Panc1 (cell line): ENCODE results near the gene GPR137C. TPM values are rescaled to one million over a fixed set of nuclear protein-coding genes. Genes with fewer than 3 reads are reported as not detected.

Experiments used
- ATAC-seq: fragments of 200-7000 bp; cut with Tn5 transposase; 2 replicates; pipeline ENCODE4 v1.9.1; 2020; ENCODE audit warnings: mild to moderate bottlenecking, moderate library complexity
- BruUV-seq: library from RNA; stranded (reverse); fragments of 400-500 nt; replicated peaks from 2 replicates; lab custom pipeline; 2021; lab: Mats Ljungman, UMichigan
- CTCF ChIA-PET: fragments of 300-600 bp; sonication (Branson Sonifier 250); formaldehyde crosslinking; loops from one replicate; lab custom pipeline; 2022; ENCODE audit warnings: antibody characterized with exemption; lab: Charles Lee
- POLR2A ChIA-PET: fragments of 300-600 bp; sonication (Branson Sonifier 250); formaldehyde crosslinking; loops from one replicate; lab custom pipeline; 2022; ENCODE audit warnings: antibody characterized with exemption; lab: Charles Lee
- DNase-seq: peaks from one replicate; pipeline ENCODE4 v3.0.0-alpha.2; 2010; ENCODE audit warnings: low read depth, low spot score
- H3K27ac ChIP-seq: 2 replicates; pipeline ENCODE4 v1.5.1; 2011; ENCODE audit warnings: mild to moderate bottlenecking, low read length, inconsistent platforms
- H3K27me3 ChIP-seq: fragments of 200-500 bp; sonication (Bioruptor generic); 2 replicates; pipeline ENCODE4 v1.6.0; 2014; ENCODE audit warnings: low read length, inconsistent platforms; ENCODE audit not compliant: control insufficient read depth, insufficient read depth
- H3K36me3 ChIP-seq: fragments of 200-500 bp; sonication (Bioruptor generic); 2 replicates; pipeline ENCODE4 v1.5.1; 2014; ENCODE audit warnings: inconsistent platforms, mild to moderate bottlenecking, low read length, moderate library complexity; ENCODE audit not compliant: control insufficient read depth, insufficient read depth
- H3K4me1 ChIP-seq: 2 replicates; pipeline ENCODE4 v1.5.1; 2011; ENCODE audit warnings: inconsistent platforms, mild to moderate bottlenecking, low read length, moderate library complexity; ENCODE audit not compliant: control insufficient read depth, insufficient read depth
- H3K4me3 ChIP-seq, 2 experiments: 2 replicates each; pipeline ENCODE4 v1.5.1; 2011 to 2012; ENCODE audit warnings: low read depth in 2 of 2, low read length in 2 of 2, mild to moderate bottlenecking in 2 of 2, inconsistent platforms in 1 of 2, moderate library complexity in 1 of 2
- H3K9me3 ChIP-seq: fragments of 200-500 bp; sonication (Bioruptor generic); 2 replicates; pipeline ENCODE4 v1.5.1; 2014; ENCODE audit warnings: low read depth, mild to moderate bottlenecking, inconsistent platforms, low read length, moderate library complexity; ENCODE audit not compliant: control insufficient read depth, insufficient read depth
- POLR2AphosphoS5 ChIP-seq: IDR thresholded peaks from 2 replicates; pipeline ENCODE4 v1.6.1; 2012; ENCODE audit warnings: mild to moderate bottlenecking, low read depth, low read length, moderate library complexity
- REST ChIP-seq, 2 experiments: IDR thresholded peaks; 2 replicates each; pipeline ENCODE4 v1.6.1; 2011 to 2012; ENCODE audit warnings: low read depth in 2 of 2, control low read depth in 1 of 2, low read length in 1 of 2, mild to moderate bottlenecking in 1 of 2, moderate library complexity in 1 of 2; ENCODE audit not compliant: insufficient read depth in 1 of 2
- SIN3A ChIP-seq: IDR thresholded peaks from 2 replicates; pipeline ENCODE4 v1.6.1; 2012; ENCODE audit warnings: low read depth, mild to moderate bottlenecking, low read length, moderate library complexity, borderline replicate concordance; ENCODE audit not compliant: insufficient read depth
- TCF7L2 ChIP-seq: IDR thresholded peaks from 2 replicates; pipeline ENCODE4 v1.6.1; 2011; ENCODE audit warnings: mild to moderate bottlenecking, low read depth, low read length, inconsistent platforms
- in situ Hi-C: cut with HindIII; loops from 2 replicates; pipeline ENCODE4 v1.10.0; 2016; ENCODE audit warnings: low sequenced_read_pairs, low pct_unique_long_range_greater_than_20kb
- intact Hi-C: fragments of 100-400 bp; cut with micrococcal nuclease; formaldehyde crosslinking; loops from one replicate; pipeline ENCODE4 v1.10.0; 2022; ENCODE audit not compliant: unreplicated experiment
- total RNA-seq: library from RNA; stranded (reverse); gene quantifications from one replicate; pipeline ENCODE4 v1.2.1, GENCODE V29; 2021; ENCODE audit not compliant: unreplicated experiment
- TF ChIP-seq, protein P1 (sequence below): fragments of 450-650 bp; IDR thresholded peaks from 2 replicates; pipeline ENCODE4 v1.5.1; 2017; ENCODE audit warnings: mild to moderate bottlenecking

Gene GPR137C
- total RNA-seq, 1 experiment from 2014 or later = 2.7 TPM

DNA sequence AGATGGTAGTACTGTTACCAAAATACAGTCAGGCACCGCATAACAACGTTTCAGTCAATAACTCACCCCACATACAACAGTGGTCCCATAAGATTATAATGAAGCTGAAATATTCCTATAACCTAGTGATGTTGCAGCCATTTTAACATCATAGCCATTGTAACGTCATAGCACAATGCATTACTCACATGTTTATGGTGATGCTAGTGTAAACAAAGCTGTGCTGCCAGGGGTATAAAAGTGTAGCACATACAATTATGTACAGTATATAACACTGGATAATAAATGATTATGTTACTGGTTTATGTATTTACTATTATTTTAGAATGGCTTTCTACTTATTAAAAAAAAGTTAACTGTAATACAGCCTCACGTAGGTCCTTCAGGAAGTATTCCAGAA is 37.0 kb downstream of the GPR137C start:
- H3K27ac ChIP-seq = no peak overlapping the region
- no peaks in the 10 kb centered on the region for H3K27me3 ChIP-seq
- no peak for ATAC-seq
- intact Hi-C loops (no loop called here), in situ Hi-C loops (no loop called here)
- H3K36me3 ChIP-seq = no peaks in the 10 kb centered on the region
- H3K4me3 ChIP-seq = no peak overlapping the region
- no peak for DNase-seq
- TF ChIP-seq, protein P1, sequence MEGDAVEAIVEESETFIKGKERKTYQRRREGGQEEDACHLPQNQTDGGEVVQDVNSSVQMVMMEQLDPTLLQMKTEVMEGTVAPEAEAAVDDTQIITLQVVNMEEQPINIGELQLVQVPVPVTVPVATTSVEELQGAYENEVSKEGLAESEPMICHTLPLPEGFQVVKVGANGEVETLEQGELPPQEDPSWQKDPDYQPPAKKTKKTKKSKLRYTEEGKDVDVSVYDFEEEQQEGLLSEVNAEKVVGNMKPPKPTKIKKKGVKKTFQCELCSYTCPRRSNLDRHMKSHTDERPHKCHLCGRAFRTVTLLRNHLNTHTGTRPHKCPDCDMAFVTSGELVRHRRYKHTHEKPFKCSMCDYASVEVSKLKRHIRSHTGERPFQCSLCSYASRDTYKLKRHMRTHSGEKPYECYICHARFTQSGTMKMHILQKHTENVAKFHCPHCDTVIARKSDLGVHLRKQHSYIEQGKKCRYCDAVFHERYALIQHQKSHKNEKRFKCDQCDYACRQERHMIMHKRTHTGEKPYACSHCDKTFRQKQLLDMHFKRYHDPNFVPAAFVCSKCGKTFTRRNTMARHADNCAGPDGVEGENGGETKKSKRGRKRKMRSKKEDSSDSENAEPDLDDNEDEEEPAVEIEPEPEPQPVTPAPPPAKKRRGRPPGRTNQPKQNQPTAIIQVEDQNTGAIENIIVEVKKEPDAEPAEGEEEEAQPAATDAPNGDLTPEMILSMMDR = no peak
- no peak for TF ChIP-seq TCF7L2
- TF ChIP-seq REST (IDR thresholded peaks at IDR 0.05; ENCODE audit: insufficient read depth in 1 of 2, low read depth in 2 of 2, low read length in 1 of 2) = no peak
- TF ChIP-seq SIN3A = no peak
- TF ChIP-seq POLR2AphosphoS5 = no peak
- no peaks in the 10 kb centered on the region for H3K9me3 ChIP-seq
- BruUV-seq = no TSS peak
- no peaks in the 10 kb centered on the region for H3K4me1 ChIP-seq
- POLR2A ChIA-PET = no interaction called here
- CTCF ChIA-PET = no interaction called here

DNA sequence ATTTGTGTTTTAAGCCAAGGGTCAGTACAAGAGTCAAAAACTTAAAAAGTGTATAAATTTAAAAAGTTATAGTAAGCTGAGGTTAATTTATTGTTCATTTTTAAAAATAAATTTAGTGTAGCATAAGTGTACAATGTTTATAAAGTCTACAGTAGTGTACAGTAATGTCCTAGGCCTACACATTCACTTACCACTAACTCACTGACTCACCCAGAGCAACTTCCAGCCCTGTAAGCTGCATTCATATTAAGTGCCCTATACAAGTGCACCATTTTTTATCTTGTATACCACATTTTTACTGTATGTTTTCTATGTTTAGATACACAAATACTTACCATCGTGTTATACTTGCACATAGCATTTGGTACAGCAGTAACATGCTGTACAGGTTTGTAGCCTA is 37.7 kb downstream of the GPR137C start:
- no peak overlapping the region for H3K27ac ChIP-seq
- CTCF ChIA-PET = no interaction called here

More for the DNA sequence above, 37.7 kb downstream of the GPR137C start:
- Histone ChIP-seq H3K27me3 (no peaks in the 10 kb centered on the region), H3K36me3 (no peaks in the 10 kb centered on the region), H3K4me1 (no peaks in the 10 kb centered on the region), H3K4me3 (no peak overlapping the region), H3K9me3 (no peaks in the 10 kb centered on the region)
- no TSS peak for BruUV-seq
- TF ChIP-seq POLR2AphosphoS5 (no peak), TCF7L2 (no peak), SIN3A (no peak), REST (IDR thresholded peaks at IDR 0.05; ENCODE audit: insufficient read depth in 1 of 2, low read depth in 2 of 2, low read length in 1 of 2) (no peak)
- TF ChIP-seq, protein P1 = no peak
- ATAC-seq = no peak
- no peak for DNase-seq
- POLR2A ChIA-PET = interaction anchor here (0.6 kb wide), 1 partner anchor 263 kb away, joined by 3 read pairs; no protein-coding TSS in a partner anchor
- in situ Hi-C loops (no loop called here), intact Hi-C loops (no loop called here)
